Measurements from ENCODE around the gene UBE2D2. TPM values are rescaled to one million over a fixed set of nuclear protein-coding genes. Genes with fewer than 3 reads are reported as not detected.
"Not testable (repeated sequence)": the region's sequence is repeated elsewhere in the genome, so short reads cannot be mapped to it uniquely, and the experiment has no call there.

The UBE2D2 gene
- total RNA-seq, 1 donor from 2014 or later, result 57.5 TPM

DNA sequence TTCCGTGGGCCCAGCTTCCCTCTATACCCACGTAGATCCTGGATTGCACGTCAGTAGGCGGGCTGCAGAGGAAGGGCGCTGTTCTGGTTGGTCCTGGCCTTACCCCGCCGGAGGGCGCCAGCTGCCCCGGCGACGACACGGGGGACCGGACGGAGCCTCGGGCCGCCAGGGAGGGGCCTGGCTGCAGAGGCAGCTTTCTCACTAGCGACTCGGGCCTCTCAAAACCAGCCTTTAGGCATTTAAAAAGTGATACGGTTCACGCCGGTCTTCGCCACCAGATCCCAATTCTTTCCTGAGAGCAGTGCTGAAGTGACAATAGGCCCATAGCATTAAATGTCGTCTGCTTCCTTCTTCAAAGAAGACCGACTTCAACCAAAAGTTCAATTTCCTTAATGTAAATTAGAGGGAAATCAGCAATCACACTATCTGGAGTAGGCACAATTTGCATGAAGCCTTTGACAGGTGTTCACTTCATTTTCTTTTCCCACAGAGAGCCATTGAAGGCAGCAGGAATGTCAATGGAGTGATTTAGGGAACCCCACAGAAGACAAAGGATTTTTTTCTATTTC, 17.6 kb upstream of the UBE2D2 start:
- no peak for DNase-seq (ENCODE audit: extremely low spot score in 2 of 2)
- Histone ChIP-seq H3K4me1 (no peaks in the 10 kb centered on the region), H3K4me3 (peak overlapping the region; percentile 10 to 12)

DNA sequence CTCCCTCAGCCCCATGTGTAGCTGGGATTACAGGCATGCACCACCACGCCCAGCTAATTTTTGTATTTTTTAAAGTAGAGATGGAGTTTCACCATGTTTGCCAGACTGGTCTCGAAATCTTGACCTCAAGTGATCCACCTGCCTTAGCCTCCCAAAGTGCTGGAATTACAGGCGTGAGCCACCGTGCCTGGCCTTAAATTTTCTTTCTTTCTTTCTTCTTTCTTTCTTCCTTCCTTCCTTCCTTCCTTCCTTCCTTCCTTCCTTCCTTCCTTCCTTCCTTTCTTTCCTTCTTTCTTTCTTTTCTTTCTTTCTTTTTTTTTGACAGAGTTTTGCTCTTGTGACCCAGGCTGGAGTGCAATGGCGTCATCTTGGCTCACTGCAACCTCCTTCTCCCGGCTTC, 14.5 kb upstream of the UBE2D2 start:
- intact Hi-C loops (cut with DNase I); H3K36me3 ChIP-seq; H3K4me3 ChIP-seq; H3K9me3 ChIP-seq; H3K4me1 ChIP-seq; DNase-seq (ENCODE audit: extremely low spot score in 2 of 2); H3K27me3 ChIP-seq; H3K27ac ChIP-seq: not testable (repeated sequence)

More for the DNA sequence above, 17.6 kb upstream of the UBE2D2 start:
- H3K36me3 ChIP-seq, result no peaks in the 10 kb centered on the region
- no peaks in the 10 kb centered on the region for H3K27me3 ChIP-seq
- H3K9me3 ChIP-seq, result no peaks in the 10 kb centered on the region
- no peak for TF ChIP-seq POLR2A (IDR thresholded peaks at IDR 0.05)
- TF ChIP-seq, protein P1, sequence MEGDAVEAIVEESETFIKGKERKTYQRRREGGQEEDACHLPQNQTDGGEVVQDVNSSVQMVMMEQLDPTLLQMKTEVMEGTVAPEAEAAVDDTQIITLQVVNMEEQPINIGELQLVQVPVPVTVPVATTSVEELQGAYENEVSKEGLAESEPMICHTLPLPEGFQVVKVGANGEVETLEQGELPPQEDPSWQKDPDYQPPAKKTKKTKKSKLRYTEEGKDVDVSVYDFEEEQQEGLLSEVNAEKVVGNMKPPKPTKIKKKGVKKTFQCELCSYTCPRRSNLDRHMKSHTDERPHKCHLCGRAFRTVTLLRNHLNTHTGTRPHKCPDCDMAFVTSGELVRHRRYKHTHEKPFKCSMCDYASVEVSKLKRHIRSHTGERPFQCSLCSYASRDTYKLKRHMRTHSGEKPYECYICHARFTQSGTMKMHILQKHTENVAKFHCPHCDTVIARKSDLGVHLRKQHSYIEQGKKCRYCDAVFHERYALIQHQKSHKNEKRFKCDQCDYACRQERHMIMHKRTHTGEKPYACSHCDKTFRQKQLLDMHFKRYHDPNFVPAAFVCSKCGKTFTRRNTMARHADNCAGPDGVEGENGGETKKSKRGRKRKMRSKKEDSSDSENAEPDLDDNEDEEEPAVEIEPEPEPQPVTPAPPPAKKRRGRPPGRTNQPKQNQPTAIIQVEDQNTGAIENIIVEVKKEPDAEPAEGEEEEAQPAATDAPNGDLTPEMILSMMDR (IDR thresholded peaks at IDR 0.05), result no peak
- no peak for TF ChIP-seq POLR2AphosphoS5 (IDR thresholded peaks at IDR 0.05; ENCODE audit: insufficient read depth in 1 of 2, low read depth in 1 of 2)
- H3K27ac ChIP-seq, result no peak overlapping the region
- intact Hi-C loops (cut with DNase I), result no loop called here

DNA sequence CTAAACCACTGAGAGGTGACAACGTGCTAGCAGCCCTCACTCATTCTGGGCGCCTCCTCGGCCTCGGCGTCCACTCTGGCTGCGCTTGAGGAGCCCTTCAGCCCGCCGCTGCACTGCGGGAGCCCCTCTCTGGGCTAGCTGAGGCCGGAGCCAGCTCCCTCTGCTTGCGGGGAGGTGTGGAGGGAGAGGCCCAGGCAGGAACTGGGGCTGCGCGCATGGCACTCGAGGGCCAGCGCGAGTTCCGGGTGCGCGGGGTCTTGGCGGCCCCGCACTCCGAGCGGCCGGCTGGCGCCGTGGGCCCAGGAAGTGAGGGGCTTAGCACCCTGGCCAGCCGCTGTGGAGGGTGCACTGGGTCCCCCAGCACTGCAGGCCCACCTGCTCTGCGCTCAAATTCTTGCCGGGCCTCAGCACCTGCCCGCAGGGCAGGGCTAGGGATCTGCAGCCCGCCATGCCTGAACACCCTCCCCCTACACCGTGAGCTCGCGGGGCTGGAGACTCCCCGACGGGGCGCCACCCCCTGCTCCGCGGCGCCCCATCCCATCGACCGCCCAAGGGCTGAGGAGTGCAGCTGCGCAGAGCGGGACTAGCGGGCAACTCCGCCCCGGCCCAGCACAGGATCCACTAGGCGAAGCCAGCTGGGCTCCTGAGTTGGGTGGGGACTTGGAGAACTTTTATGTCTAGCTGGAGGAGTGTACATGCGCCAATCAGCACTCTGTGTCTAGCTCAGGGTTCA, 11.8 kb upstream of the UBE2D2 start:
- no peaks in the 10 kb centered on the region for H3K27me3 ChIP-seq
- H3K27ac ChIP-seq, result no peak overlapping the region
- H3K4me3 ChIP-seq, result no peak overlapping the region
- DNase-seq (ENCODE audit: extremely low spot score in 2 of 2), result no peak
- H3K9me3 ChIP-seq, result no peaks in the 10 kb centered on the region
- H3K36me3 ChIP-seq, result no peaks in the 10 kb centered on the region
- no peak for TF ChIP-seq POLR2AphosphoS5 (IDR thresholded peaks at IDR 0.05; ENCODE audit: insufficient read depth in 1 of 2, low read depth in 1 of 2)
- intact Hi-C loops (cut with DNase I), result no loop called here
- no peaks in the 10 kb centered on the region for H3K4me1 ChIP-seq

DNA sequence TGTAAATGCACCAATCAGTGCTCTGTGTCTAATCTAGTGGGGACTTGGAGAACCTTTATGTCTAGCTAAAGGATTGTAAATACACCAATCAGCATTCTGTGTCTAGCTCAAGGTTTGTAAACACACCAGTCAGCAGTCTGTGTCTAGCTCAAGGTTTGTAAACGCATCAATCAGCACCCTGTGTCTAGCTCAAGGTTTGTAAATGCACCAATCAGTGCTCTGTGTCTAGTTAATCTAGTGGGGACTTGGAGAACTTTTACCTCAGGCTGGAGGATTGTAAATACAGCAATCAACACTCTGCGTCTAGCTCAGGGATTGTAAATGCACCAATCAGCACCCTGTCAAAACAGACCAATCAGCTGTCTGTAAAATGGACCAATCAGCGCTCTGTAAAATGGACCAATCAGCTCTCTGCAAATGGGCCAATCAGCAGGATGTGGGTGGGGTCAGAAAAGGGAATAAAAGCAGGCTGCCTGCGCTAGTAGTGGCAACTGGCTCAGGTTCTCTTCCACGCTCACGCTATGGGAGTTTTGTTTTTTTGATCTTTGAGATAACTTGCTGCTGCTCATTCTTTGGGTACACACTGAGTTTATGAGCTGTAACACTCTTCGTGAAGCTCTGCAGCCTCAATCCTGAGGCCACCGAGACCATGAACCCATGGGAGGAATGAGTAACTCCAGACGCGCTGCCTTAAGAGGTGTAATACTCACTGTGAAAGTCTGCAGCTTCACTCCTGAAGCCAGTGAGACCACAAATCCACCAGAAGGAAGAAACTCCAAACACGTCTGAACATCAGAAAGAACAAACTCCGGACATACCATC, 10.9 kb upstream of the UBE2D2 start:
- H3K4me3 ChIP-seq; H3K27ac ChIP-seq; H3K27me3 ChIP-seq; DNase-seq (ENCODE audit: extremely low spot score in 2 of 2); H3K4me1 ChIP-seq; H3K36me3 ChIP-seq; intact Hi-C loops (cut with DNase I); H3K9me3 ChIP-seq: not testable (repeated sequence)

DNA sequence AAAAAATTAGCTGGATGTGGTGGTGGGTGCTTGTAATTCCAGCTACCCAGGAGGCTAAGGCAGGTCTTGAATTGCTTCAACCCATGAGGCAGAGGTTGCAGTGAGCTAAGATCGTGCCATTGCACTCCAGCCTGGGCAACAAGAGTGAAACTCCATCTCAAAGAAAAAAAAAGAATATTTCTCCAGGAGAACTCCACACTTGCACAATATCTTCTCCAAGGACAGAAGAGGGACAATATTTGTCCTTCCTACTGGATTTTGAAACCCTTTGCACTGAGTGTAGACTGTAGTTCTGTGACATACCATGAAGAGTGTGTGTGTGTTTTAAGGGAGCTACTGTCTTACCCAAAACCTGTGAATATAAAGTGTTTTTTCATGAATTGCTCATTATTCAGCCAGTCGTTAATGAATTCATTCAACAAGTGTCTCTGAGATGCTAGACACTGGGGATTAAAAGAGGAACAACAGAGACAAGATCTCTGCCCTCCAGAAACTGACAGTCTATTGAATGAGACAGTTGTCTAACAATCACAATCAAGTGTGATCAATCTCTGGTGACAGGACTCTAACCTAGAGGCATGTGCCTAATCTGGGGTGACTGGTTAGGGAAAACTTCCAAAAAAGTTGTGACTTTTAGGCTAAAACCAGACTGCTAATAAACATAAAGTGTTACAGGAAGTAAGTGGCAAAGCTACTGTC, 9.8 kb upstream of the UBE2D2 start:
- DNase-seq (ENCODE audit: extremely low spot score in 2 of 2), result no peak
- intact Hi-C loops (cut with DNase I), result no loop called here
- H3K4me1 ChIP-seq, result no peaks in the 10 kb centered on the region
- no peak for TF ChIP-seq POLR2A (IDR thresholded peaks at IDR 0.05)
- no peak for TF ChIP-seq POLR2AphosphoS5 (IDR thresholded peaks at IDR 0.05; ENCODE audit: insufficient read depth in 1 of 2, low read depth in 1 of 2)
- TF ChIP-seq, protein P1 (IDR thresholded peaks at IDR 0.05), result no peak
- H3K4me3 ChIP-seq, result no peak overlapping the region
- H3K36me3 ChIP-seq, result no peaks in the 10 kb centered on the region
- no peaks in the 10 kb centered on the region for H3K9me3 ChIP-seq
- H3K27me3 ChIP-seq, result no peaks in the 10 kb centered on the region
- no peak overlapping the region for H3K27ac ChIP-seq

DNA sequence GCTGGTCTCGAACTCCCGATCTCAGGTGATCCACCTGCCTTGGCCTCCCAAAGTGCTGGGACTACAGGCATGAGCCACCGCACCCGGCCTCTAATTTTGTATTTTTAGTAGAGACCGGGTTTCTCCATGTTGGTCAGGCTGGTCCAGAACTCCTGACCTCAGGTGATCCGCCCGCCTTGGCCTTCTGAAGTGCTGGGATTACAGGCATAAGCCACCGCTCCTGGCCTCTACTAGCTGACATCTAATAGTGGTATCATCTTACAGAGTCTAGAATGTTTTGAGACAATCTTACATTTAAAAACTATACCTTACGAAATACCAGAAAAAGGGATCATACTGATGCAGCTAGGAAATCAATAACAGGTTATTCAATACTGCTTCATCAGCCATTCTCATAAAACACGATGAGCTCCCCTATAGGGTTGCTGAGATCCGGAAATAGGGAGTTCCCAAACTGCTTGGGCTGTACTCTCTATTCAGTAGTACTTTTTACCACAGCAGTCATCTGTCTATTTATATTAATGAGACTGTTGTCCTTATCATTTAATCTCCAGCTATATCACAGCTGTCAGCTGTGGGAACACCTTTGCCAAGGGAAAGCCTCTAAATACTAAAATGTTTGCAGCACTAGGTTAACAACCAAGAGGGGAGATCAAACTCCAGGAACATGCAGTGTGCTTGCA, 8.1 kb upstream of the UBE2D2 start:
- Histone ChIP-seq H3K36me3 (no peaks in the 10 kb centered on the region), H3K9me3 (no peaks in the 10 kb centered on the region), H3K27ac (no peak overlapping the region), H3K4me1 (no peaks in the 10 kb centered on the region), H3K4me3 (no peak overlapping the region), H3K27me3 (no peaks in the 10 kb centered on the region)
- TF ChIP-seq, protein P1 (IDR thresholded peaks at IDR 0.05), result no peak
- TF ChIP-seq POLR2AphosphoS5 (IDR thresholded peaks at IDR 0.05; ENCODE audit: insufficient read depth in 1 of 2, low read depth in 1 of 2), result no peak
- no peak for TF ChIP-seq POLR2A (IDR thresholded peaks at IDR 0.05)
- DNase-seq (ENCODE audit: extremely low spot score in 2 of 2), result no peak
- intact Hi-C loops (cut with DNase I), result no loop called here
